Bone marrow (tissue), 2 donors: Measurements from ENCODE around the gene SAMD4A.
"Not testable (repeated sequence)": the region's sequence is repeated elsewhere in the genome, so short reads cannot be mapped to it uniquely, and the experiment has no call there.

Source experiments
- DNase-seq, 2 donors: peaks; one replicate each; lab custom pipeline; 2025; lab: John Stamatoyannopoulos, UW

The SAMD4A gene

DNA sequence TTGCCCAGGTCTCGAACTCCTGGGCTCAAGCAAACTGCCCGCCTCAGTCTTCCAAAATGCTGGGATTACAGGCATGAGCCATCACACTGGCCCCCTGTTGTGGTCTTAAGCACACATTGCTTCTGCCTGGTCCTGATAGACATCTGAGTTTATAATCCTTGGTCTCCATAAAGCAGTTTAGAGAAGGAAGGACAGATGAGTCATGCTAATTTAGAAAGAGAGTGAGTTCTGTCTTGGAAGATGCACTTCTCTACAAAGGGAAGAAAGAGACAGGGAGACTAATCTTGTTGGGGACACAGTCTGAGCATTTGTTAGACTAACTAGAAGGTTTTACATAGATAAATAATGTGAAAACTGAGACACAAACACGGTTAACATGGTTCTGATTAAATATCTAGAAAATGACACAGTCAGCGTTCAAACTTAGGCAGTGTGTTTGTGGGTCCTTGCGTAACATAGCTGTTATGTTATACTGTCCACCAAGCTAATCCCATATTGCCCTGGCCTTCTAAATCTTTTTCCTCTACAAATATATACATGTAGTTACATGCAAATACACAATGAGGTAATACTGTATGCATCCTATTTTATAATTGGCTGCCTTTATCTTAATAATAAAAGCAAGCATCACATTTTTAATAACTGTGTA is 31.0 kb downstream of the SAMD4A start:
- DNase-seq, result peak in 1 of 2 donors; percentile 3

DNA sequence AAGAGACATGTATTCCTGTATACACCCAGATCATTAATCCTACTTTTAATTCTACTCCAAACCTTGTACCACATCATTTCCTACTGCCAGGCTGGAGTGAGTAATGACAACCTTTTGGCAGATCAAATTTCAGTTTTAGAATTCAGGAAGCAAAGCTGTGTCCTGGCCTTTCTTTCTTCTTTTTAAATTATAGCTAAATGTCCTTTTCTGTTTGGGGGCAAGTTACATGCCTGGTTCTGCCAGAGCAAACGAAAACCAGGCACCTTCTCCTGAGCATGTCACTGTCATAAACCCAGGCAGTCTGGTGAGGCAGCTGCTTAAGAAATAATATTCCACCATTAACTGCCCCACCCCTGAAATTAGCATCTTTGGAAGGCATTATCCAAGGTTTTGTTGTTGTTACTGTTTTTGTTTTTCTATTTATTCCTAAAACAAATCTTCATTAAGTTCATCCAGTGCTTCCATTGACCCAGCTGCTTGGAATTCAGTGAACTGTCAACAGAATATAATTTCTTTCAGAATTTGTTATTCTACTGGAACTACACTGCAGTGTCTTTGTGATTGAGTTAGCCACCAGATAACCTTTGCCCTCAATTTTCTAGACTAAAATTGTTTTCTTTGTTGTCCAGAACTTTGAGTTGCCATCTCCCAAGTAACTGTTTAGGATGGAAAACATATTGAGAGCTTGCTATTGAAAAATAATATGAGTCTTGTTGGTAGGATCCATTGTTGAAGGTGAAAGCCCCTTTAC is 33.2 kb downstream of the SAMD4A start:
- DNase-seq, result no peak

DNA sequence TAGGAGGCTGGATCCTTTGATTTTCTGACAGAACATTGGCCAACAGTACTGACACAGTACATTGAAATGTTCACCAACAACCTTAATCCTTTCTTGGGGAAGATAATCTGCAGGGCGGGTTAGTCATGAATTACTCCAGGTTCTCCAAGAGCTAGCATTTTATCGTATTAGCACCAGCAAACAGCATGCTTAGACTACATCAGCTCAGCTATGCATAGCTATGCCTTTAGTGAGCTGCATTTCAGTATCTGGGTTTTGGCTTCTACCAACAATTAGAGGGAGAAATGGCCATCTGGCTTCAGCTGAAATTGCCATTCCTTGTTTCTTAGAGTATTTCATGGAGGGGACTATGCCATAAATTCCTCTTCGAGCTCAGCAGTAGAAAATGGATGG is 33.8 kb downstream of the SAMD4A start:
- DNase-seq, result no peak

DNA sequence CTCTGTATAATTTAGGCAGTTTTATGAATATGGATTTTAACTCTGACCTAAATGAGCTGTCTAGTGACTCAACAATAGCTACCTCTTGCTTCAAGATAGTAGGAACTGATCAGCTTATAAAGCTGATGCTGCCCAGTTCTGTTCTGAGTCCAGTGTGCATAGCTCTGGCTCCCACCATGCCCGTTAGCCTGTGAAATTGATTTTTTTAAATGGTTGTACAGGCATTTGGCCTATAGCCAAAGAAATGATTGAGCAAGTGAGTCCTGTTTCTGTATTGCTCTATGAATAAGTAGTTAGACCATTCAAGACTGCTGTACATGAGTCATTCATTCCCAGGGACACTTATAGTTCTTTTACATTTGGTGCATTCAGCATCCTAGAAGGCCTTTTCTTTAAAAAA is 36.4 kb downstream of the SAMD4A start:
- DNase-seq, result no peak

DNA sequence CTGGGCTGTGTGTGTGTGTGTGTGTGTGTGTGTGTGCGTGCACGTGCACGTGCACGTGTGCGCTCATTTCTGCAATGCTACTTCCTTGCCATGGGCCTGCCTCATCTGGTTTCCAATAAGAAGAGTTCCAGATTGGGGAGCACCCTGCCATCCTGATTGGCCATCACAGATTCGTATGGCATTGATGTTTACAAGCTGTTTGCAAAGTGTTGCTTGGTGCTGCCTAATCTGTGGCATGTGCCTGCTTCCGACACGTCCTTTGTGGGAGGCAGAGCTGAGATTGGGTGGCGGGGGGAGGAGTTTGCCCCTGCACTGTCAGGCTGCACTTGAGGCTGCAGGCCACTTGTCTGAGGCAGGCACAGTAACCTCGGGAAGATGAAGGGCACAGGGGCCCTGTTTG is 39.2 kb downstream of the SAMD4A start:
- DNase-seq, result no peak

DNA sequence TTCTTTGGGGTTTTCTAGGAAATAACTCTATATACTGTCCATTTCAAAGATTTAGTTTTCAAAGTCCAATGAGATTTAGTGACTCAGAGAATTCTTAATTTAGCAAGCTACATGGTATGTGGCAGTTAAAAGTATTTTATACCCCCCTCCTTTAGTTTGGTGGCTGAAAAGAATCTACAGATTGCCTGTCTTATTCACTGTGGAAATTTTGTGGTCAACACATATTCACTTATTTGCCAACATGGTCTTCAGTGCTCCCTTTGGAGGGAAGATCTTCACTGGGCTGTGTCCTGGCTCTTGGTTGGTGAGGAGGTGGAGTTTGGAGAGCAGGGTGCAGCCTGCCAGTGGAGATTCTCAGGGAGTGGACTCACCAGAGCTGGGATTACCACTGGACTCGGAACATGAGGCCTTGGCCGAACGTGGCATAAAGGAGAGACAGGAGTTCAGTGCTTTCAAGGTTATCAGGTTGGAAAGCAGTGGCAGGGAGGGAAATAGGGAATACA is 39.8 kb downstream of the SAMD4A start:
- no peak for DNase-seq

DNA sequence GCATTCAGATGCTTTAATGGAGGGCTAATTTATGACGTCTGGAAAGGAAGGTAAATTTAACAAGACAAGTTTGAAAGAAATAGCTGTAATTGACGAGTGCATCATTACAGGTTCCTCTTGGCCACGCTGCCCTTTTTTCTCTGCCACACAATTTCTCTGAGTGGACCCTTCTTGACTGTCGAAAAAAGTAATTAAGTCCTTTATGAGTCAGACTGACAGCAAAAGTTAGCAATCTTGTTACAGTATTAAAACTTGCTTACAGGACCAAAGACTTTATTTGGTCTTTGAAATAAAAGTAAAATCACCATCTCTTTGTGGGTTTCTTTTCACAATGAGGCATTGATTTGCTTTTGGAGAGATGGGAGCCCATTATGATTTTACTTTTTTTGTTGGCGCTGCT is 42.6 kb downstream of the SAMD4A start:
- no peak for DNase-seq

DNA sequence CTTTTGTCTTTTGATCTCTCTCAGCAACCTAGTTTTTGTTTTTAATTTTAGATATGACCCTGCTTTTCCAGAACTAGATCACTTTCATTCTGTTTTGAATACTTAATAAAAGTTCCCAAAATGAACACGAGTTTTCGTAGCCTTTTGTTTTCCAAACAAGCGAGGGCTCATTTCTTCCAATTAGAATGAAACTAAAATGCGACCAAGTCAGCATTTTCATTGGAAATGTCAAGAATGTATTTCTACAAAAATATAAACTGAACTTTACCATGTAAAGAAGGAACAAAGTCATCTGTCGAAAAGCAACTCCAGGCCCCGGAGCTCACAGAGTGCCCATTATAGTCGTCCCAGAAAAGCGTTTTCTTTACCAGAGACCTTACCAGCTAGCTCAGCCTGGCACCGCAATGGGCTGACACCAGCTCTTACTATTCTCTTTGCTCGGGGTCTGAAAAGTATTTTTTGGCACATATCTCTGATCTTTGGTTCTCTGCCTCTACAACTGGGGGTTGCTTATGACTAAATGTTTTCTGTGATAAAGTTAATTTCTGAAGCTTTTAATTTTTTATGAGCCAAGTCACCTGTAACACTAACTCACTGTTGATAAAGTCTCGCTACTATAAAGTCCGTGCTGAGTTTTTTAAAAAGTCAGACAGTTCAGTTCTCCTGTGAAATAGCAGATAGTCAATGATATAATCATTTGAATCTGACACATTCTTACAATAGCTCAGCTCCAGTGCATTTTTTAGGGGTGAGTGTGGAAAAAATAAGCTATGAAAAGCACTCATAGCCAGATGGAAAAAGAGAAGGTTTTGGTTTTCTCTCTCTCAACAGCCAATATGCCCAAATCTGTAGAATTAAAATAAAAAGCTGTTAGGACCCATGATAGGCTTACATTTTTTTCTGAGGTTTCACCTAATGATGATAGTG is 43.4 kb downstream of the SAMD4A start:
- no peak for DNase-seq

DNA sequence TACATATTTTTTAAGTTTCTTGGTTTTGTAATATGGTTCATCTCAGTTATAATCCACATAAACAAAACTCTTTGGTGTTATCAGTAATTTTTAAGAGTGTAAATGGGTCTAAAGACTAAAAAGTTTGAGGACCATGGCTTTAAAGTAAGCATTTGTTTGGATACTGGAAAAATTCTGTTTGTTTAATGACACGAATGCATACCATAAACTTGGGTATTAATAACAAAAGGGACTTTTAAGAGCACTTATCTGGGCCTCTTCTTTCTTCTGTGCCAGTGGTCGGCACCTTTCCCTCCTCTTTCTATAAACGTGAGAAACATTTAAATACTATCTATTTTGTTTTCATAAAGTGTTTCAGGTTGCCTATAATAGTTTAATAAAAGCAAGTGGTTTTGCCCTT is 47.4 kb downstream of the SAMD4A start:
- no peak for DNase-seq

DNA sequence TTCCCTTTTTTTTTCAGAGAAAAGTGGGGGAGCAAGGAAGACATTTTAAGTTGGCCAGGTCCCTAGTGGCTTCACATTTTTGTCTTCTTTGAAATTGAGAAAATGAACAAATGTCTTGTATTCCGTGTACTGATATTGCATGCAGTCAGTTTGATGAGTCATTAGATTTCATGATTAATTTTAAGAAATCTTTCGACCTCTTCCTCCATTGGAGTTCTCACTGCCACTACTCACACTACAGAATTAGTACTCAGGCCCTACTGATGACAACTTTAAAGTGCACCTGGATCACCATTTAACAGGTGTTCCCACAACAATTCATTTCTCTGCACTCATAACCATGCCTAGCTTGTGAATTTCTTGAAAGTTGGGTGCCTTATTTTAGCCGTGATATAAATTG is 50.5 kb downstream of the SAMD4A start:
- no peak for DNase-seq

DNA sequence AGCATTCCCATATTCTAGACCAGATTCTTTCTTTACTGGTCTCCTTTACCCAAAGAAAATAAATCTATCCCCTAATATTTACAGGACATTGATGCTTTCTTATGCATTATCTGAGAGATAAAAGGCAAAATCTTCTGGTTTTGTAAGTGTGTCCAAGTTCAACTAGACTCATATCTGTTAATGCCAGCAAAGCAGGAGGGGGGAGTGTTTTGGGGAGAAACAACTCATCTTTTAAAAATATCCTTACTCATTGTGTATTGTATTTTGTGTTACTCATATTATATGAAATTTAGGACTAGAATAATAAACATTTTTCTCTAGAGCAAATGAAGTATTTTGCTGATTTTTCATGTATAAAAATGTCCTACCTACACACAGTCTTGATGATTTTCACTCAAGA is 54.8 kb downstream of the SAMD4A start:
- DNase-seq, result no peak

DNA sequence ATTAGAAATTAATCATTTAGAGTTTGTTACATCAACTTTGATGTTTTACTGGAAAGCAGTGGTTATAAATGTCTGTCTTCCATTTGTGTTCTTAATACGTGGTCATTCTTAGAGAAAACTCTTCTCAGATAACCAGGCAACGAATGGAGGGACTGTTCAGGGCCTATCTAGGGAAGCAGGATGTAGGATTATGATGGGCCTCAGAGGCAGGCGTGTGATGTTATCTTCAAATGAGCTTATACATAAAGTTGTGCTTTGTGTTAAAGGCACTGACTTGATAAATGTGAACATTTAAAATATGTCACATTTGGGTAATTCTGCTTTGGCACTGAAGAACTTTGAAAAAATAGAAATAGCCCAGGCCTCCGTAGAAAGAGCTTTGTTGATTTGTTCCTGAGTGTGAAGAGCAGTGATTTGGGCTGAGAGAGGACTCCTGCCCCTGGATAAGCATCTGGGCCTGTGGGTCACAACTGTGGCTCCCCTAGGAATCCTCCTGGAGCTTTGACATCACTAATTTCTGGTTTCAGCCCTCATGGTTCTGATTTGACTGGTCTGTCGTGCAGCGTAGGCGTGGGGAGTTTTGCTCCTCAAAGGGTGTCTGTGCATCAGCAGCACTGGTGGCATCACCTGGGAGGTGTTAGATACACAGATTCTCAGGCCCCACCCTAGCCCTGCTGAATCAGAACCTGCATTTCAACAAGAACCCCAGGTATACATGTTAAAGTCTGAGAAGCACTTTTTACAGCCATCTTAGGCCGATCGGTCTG is 55.4 kb downstream of the SAMD4A start:
- no peak for DNase-seq

DNA sequence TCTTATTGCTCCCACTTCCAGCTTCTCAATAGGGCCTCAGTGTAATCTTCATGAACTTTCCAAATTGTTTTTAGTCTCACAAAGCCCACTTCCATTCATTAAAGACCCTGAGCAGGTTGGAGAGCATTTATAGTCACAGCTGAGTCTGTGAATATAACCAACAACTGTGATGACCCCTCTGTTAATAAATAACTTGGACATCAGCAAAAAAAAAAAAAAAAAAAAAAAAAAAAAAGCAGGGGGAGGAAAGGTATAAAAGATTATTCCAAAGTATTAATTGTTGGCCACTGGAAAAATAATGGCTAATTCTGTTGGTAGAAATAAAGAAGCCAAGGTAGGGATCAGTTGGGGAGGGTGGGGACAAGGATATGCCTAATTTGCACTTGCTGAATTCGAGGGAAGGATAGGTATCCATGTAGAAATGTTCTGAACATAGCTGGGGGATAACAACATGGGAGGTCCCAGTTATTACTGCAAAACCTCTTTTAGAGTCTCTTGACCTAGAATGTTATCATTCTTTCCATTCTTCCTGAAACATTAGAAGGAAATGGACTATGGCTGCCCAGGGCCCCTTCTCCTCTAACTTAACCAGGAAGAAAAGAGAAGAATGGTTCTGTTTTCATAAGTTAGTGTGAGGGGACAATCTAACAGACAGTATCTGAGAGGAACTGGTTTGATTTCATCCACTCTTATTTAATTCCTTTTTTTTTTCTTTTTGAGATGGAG is 56.5 kb downstream of the SAMD4A start:
- no peak for DNase-seq

DNA sequence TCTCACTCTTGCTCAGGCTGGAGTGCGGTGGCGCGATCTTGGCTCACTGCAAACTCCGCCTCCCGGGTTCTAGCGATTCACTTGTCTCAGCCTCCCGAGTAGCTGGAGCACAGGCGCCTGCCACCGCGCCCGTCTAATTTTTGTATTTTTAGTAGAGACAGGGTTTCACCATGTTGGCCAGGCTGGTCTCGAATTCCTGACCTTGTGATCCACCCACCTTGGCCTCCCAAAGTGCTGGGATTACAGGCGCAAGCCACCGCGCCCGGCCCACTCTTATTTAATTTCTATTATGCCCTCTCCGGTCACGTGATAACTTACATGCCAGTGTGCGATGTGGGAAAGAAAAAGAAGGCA is 57.1 kb downstream of the SAMD4A start:
- not testable (repeated sequence) for DNase-seq

DNA sequence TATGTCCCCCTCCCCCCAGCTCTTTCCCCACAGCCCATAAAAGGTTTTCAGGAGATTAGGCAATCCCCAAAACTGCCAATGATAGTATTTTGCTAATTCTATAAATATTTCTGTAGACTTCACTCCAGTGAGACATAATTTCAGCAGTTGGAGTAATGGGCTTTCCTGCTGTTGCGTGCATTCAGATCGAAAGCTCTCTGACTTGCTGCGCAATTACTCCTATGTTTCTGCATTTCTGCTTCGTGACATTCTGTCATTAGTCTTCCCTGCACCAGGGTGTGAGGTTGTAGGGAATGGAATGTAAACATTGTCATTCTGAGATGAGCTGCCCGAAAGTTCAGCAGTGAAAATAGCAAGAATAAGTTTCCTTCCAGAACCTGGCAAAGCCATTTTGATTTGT is 58.2 kb downstream of the SAMD4A start:
- DNase-seq, result no peak

DNA sequence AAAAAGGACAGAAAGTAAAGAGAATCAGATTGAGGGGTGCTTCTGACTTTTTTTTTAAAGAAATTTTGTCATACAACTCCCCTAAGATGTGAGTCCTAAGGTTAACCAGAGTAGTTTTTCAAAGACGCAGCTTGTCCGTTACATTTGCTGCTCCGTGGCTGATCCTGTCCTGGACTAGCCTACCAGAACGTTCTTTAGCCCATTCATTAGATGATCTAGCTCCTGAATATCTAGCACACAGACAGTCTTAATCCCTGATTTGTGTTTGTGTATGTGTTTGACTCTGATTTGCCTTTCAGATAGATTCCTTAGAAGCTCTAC is 60.3 kb downstream of the SAMD4A start:
- DNase-seq, result no peak

DNA sequence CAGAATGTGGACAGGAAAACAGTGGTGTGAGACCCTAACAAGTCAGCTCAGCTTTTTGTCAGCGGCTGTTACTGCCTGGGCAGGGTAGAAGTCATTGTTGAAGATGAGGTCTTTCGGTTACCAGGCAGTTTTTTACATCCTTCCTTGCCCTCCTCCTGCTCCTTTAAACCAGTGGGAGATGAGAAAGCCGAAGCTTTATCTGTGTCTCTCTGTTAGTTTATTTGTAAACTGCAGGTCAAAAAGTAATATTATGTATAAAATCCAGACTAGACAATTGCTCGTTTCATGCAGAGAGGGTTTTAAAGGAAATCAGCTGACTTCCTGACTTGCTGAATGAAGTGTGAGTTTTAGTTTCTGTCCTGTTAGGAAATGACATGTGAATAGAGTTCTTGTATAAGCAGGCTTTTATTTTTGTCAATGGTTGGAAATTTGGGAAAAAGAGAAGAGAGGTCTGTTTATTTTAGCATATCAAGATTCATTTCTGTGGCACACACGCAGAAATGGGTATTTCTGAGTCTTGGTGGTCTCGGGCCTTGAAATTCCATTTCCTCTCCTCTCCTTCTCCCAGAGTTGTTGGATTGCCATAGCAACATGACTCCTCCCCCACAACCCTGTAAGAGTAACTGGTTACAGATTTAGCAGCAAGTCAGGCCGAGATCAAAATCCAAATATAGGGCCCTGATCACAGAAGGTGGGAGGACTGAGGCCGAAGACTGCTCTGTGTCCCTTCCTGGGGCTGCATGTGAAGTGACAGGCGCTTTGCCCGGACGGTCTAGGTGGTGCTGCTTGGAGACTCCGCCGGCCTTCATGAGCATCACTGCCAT is 60.8 kb downstream of the SAMD4A start:
- peak in 1 of 2 donors; percentile 35 for DNase-seq

DNA sequence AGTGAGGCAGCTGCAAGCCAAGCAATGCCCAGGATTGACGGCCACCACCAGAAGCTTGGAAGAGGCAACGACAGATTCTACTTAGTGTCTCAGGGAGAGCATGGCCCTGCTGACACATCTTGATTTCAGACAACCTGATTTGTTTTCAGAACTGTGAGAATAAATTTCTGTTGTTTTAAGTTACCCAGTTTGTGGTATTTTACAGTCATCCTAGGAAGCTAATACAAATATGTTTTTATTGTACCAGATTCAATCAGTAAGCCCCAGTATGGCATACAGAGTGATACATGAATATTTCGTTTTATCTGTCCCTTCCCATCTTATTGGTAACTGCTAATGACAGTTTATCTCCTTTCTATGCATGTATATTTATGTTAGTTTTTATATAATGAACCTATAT is 62.3 kb downstream of the SAMD4A start:
- no peak for DNase-seq

DNA sequence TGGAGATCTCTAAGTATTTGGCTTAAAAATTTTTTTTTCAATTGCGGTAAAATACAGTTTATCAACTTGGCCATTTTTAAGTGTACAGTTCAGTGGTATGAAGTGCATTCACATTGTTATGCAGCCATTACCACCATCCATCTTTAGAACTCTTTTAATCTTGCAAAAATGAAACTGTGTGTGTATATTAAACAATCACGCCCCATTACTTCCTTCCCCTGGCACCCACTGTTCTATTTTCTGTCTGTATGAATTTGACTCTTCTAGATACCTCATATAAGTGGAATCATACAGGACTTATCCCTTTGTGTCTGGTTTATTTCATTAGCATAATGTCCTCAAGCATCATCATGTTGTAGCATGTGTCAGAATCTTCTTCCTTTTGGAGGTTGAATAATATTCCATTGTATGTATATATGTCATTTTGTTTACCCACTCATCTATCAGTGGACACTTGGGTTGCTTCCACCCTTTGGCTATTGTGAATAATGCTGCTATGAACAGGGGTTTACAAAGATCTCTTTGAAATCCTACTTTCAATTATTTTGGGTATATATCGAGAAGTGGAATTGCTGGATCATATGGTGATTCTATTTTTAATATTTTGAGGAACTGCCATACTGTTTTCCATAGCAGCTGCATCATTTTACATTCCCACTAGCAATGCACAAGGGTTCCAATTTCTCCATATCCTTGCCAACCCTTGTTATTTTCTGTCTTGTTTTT is 62.9 kb downstream of the SAMD4A start:
- DNase-seq, result no peak

DNA sequence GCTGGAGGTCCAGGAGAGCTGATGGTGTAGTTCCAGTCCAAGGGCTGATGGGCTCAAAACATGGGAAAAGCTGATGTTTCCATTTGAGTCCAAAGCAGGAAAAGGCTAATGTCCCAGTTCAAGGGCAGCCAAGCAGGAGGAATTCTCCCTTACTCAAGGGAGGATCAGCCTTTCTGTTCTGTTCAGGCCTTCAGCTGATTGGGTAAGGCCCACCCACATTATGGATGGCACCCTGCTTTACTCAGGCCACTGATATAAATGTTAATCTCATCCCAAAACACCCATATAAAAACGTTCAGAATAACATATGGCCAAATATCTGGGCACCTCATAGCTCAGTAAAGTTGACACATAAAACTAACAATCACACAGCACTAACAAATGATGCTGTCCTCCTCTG is 64.1 kb downstream of the SAMD4A start:
- DNase-seq, result no peak
